ENCODE results near the gene FRMD5. TPM values are rescaled to one million over a fixed set of nuclear protein-coding genes. Genes with fewer than 3 reads are reported as not detected.
"Not testable (repeated sequence)": the region's sequence is repeated elsewhere in the genome, so short reads cannot be mapped to it uniquely, and the experiment has no call there.

FRMD5 gene
- 0.69 TPM for total RNA-seq

- peak; percentile 50 for DNase-seq
Measured at GRCh38 chr15:44195151-44195740, at the start of gene FRMD5. FRMD5 (minus strand) TSS chr15:44195271.

DNA sequence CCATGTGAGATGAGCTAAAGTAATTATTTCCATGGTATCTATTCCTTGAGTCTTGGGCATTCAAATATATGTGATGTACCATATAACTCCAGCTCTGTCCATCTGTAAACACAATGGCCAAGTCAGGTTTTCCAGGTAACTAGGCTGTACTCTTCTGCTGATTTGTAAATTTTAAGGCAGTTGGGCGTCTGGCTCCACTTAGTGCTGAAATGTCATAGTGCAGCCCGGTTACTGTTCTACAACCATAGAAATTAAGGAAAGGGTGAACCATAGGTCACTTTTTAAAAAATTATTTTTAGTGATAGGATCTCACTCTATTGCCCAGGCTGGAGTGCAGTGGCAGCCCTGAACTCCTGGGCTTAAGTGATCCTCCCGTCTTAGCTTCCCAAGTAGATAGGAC lies 48.8 kb upstream of the FRMD5 start:
- DNase-seq, result no peak

DNA sequence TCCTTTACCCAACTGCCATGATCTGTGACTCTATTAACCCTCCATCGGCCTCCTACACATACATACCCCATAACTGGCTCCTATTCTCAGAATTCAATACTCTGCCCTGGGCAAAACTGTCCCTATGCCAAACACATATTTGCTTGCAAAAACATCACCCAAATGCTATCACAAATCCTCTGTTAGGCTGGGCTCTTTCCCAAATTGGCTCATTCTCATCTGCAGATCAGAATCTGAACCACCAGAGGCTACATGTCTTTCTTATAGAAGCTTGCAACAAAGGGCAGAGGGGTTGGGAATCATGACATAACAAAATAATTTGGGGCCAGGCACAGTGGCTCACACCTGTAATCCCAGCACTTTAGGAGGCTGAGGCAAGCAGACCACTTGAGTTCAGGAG lies 48.1 kb upstream of the FRMD5 start:
- peak; percentile 1 for DNase-seq

- no peak for DNase-seq
Measured at GRCh38 chr15:44231842-44232241, 36.8 kb upstream of the FRMD5 start.

- not testable (repeated sequence) for DNase-seq
Measured at GRCh38 chr15:44229301-44229700, 34.2 kb upstream of the FRMD5 start.

DNA sequence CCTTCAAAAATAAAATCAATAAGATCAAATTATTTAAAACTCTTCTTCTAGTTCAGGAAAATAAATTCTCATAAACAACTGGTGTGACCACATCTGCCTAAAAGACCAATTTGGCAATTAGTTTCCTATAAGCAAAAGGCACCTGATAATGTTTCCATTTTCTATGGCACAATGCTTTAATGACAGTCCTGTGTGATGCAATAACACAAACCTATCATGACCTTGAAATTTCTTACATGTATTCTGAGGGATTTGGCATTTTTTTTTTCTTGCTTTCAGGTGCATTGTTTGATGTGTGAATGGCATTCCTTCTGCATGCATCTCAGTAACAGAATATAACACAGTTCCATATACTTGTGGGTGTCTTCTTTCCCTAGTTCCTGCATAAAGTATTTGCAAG lies 32.5 kb upstream of the FRMD5 start:
- DNase-seq, result no peak

GRCh38 chr15:44227001-44227400 lies 31.9 kb upstream of the FRMD5 start:
- DNase-seq, result not testable (repeated sequence)

DNA sequence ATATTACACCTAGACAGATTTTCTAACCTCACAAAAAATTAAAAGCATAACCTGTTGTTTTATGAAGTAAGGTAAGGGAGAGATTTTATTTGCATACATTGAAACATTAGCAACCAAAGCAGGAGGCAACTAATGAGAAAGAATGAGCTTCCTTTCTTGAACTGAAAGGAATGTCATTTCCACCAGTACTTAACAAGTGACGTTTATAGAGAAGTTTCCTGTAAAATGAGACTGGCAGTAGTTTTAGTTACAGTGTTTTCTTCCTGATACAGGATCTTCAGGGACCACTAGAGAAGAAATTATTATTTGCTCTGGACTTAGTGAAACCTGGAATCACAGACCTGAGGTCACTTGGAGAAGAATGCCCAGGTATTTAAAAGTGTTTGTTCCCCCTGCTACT lies 27.4 kb upstream of the FRMD5 start:
- DNase-seq, result no peak

DNA sequence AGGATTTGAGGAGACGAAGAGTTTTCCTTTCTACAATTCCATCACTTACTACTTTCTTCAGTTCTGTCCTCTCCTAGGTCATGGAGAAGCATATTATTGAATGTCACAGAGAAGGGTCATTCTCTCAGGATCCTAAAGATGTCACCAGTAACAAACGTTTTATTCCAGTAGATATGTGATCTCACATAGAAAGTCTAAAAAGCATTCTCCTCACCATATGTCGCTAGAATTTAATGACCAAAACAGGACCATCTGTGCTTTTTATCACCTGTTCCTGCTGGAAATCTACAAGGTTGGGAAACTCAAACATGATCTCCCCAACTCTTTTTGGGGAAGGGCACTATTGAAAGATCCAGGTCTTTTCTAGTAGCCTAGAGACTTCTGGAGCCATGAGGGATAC lies 24.0 kb upstream of the FRMD5 start:
- no peak for DNase-seq

DNA sequence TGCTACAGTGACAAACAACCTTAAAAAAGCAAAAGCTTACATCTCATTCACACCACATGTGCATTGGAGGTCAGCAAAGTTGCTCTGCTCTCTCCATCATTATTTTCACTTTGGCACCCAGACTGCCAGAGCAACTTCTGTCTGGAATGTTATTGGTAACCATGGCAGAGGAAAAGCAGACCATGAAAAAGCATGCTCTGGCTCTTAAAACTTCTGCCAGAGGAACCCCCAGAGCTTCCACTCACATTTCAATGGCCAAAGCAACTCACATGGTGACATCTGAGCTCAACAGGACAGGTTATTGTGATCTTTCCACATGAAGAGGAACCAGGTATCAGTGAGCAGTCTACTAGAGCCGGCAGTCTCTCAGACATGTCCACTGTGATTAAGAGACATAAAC lies 21.9 kb upstream of the FRMD5 start:
- no peak for DNase-seq

GRCh38 chr15:44215594-44215993 lies 20.5 kb upstream of the FRMD5 start:
- no peak for DNase-seq

DNA sequence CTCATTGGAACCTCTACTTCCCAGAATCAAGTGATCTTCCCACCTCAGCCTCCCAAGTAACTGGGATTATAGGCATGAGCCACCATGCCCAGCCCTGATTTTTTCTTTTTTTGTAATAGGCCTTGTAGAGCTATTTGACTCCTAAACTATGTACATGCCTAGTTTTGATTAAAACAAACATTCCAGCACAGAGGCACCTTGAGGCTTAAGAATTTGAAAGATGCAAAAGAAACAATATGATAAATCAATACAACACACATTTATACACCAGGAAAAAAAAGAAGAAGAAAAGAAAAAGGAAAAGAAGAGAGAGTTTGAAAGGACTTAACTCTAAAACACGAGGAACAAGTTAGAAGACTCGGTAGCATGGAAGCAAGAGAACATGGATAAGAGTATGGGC lies 13.9 kb upstream of the FRMD5 start:
- no peak for DNase-seq

- DNase-seq, result no peak
Measured at GRCh38 chr15:44207643-44208042, 12.6 kb upstream of the FRMD5 start.

GRCh38 chr15:44199393-44199792 lies 4.3 kb upstream of the FRMD5 start:
- no peak for DNase-seq

DNA sequence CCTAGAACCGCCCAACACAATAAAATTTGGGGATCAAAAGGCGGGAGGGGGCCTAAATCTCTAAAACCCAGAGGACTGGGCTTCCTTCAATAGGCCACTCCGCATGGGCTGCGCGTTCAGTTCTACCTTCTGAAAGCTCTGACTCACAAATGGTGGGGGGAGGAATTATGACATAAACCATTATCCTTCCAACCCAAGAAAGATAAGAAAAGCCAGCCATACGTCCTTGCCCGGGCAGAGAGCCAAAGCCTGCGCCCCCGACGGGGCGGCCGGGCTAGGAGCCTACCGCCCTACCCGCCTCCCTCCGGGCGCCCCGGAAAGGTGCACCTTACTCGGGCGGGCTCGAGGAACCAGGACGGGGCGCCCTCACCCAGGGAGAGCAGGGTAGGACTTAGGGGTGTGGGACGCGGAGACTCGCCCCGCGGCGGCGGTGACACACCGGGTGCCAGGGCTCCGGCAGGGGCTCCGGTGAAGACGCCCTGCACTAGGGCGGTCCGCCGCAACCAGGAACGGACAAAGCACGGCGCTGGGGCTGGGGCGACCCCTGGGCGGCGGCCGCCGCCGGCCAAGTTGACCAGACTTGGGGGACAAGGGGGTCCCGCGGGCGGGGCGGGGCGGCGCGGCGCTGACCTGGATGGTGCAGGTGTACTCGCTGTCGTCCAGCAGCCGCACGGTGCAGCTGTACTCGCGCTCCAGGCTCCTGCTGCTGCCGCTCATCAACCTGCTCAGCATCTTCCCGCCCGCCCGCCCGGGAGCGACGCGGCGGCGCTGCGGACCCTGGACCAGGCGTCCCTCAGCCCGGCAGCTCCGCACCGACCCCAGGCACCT lies 534 bp downstream of the FRMD5 start:
- DNase-seq, result no peak

- no peak for DNase-seq
Measured at GRCh38 chr15:44193651-44194322, 1.3 kb downstream of the FRMD5 start.

DNA sequence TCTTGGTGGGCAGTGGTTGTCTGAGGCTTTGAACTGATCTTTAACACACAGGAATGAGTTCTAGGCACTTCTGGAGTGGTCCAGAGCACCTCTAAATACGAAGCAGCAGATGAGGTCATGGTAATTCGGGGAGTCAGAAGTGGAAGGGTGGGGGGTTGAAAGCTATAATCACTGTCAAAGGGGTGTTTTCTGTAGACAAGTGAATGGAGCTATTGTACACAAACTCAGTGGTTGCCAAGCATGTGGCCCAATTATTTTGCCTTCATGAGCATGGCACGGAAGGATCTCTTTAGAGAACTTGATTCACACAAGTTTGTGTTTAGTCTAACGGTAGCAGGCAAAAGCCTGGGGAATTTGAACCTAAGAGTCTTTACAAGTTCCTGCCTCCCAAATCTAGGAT lies 6.3 kb downstream of the FRMD5 start:
- no peak for DNase-seq

GRCh38 chr15:44186705-44187104 lies 8.4 kb downstream of the FRMD5 start:
- DNase-seq, result no peak

- DNase-seq, result no peak
Measured at GRCh38 chr15:44183363-44183762, 11.7 kb downstream of the FRMD5 start.

GRCh38 chr15:44181410-44181809 lies 13.7 kb downstream of the FRMD5 start:
- DNase-seq, result no peak

GRCh38 chr15:44177139-44177538 lies 17.9 kb downstream of the FRMD5 start:
- DNase-seq, result no peak

- DNase-seq, result no peak
Measured at GRCh38 chr15:44173813-44174212, 21.3 kb downstream of the FRMD5 start.

DNA sequence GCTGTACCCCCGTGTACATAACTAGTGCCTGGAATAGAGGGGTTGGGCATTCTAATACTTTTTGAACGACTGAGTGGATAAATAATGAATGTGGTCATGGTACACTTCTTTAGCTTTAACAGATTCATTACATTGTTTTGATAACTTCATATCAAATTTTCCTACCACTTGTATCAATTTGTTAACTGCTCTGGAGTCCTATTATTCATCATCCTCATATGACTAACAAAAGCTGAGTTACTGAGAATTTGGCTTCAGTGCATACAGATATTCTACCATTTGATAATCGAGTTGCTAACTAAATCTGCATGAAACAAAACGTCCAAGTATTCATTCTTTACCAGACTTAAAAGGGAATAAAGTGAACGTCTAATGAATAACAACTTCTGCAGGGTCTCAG lies 31.7 kb downstream of the FRMD5 start:
- DNase-seq, result no peak

DNA sequence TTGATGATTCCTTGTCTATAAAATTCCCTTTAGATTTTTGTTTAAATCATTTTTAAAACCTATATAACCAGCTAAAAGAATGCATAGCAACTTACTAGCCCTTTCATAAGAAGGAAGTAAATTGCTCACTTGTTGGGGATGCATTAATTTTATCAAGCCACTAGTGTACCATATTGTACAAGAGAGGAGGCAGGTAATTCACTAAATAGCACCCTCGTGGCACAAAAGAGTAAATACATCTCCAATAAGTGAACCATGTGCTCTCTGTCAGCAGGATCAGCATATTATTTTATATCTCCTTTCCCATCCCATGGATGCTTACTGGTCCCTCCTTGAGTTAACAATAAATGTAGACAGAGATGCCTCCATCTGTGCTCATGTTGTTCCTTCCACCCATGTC lies 34.3 kb downstream of the FRMD5 start:
- DNase-seq, result no peak

All from skin of body (tissue), 2 donors.